Stimulated activated CD4-positive, alpha-beta T cell treated with anti-CD3 and anti-CD28 coated beads, Interleukin-15, amount 100 ng/mL, for 48 hours (primary cell): Measurements from ENCODE around the gene GTPBP4.
"Not testable (repeated sequence)": the region's sequence is repeated elsewhere in the genome, so short reads cannot be mapped to it uniquely, and the experiment has no call there.

Experiments
- DNase-seq, 2 donors: peaks; one replicate each; pipeline ENCODE4 v3.0.0-alpha.2; 2020; ENCODE audit warnings: low read depth in 2 of 2

Gene GTPBP4

GRCh38 chr10:1056326-1057105 is 68.3 kb downstream of the GTPBP4 start, which contains the start of gene WDR37:
Gene WDR37, plus strand, starts transcription at chr10:1056385. Its CDS starts 15,771 bp downstream, at chr10:1072156.
- DNase-seq, result peak; percentile 69 to 78

GRCh38 chr10:1057106-1057657 is 68.9 kb downstream of the GTPBP4 start:
- DNase-seq, result no peak

- DNase-seq, result no peak
Measured at GRCh38 chr10:1058017-1058416, 69.8 kb downstream of the GTPBP4 start.

- no peak for DNase-seq
Measured at GRCh38 chr10:1059902-1060301, 71.7 kb downstream of the GTPBP4 start.

GRCh38 chr10:1061930-1062774 is 73.9 kb downstream of the GTPBP4 start:
- DNase-seq, result no peak

GRCh38 chr10:1063232-1063865 is 75.1 kb downstream of the GTPBP4 start:
- no peak for DNase-seq

GRCh38 chr10:1064964-1065247 is 76.7 kb downstream of the GTPBP4 start:
- no peak for DNase-seq

GRCh38 chr10:1066734-1067133 is 78.5 kb downstream of the GTPBP4 start:
- not testable (repeated sequence) for DNase-seq

- DNase-seq, result no peak
Measured at GRCh38 chr10:1068380-1069361, 80.4 kb downstream of the GTPBP4 start.
